GM12801 (cell line): ENCODE measurements around the gene TUBGCP5.

Source experiments
- TF ChIP-seq, protein P1 (sequence below): IDR thresholded peaks from one replicate; pipeline ENCODE4 v1.5.1; 2011; ENCODE audit warnings: control low read depth; ENCODE audit not compliant: insufficient read length; ENCODE audit errors: extremely low read depth

TUBGCP5 gene

GRCh38 chr15:22963641-22964040 is 75.7 kb downstream of the TUBGCP5 start:
- TF ChIP-seq, protein P1, sequence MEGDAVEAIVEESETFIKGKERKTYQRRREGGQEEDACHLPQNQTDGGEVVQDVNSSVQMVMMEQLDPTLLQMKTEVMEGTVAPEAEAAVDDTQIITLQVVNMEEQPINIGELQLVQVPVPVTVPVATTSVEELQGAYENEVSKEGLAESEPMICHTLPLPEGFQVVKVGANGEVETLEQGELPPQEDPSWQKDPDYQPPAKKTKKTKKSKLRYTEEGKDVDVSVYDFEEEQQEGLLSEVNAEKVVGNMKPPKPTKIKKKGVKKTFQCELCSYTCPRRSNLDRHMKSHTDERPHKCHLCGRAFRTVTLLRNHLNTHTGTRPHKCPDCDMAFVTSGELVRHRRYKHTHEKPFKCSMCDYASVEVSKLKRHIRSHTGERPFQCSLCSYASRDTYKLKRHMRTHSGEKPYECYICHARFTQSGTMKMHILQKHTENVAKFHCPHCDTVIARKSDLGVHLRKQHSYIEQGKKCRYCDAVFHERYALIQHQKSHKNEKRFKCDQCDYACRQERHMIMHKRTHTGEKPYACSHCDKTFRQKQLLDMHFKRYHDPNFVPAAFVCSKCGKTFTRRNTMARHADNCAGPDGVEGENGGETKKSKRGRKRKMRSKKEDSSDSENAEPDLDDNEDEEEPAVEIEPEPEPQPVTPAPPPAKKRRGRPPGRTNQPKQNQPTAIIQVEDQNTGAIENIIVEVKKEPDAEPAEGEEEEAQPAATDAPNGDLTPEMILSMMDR: no peak

DNA sequence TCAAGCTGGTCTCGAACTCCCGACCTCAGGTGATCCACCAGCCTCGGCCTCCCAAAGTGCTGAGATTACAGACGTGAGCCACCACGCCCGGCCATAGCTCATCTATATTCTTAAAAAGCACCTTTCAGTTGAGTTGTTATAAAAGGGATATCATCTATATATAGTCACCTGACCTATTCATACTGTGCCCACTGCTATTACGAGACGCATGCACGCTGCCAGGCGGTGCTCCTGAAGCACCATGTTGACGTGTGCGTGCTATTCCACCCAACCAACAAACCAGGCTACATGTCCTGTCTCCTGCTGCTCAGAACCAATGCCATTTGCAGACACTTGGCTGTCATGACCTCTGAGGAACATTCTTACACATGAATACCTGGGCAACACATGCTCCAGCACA is 76.8 kb downstream of the TUBGCP5 start:
- TF ChIP-seq, protein P1: no peak

DNA sequence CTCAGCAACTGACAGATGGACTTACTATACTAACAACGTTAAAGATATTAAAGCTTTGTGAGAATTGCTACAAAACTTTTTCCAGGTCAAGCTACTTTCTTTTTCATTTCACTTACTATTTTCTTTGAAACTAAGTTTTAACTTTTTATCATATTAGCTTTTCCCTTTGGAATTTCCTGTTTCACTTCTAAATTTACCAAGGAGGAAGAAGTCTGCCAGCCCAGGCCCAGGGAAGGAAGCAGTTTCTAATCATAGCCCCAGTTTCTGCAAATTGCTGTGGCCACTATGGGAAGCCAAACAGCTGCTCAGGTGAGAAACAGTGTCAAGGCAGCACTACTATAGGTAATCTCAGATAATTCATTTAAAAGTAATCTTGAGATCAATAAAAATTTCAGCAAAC is 77.6 kb downstream of the TUBGCP5 start:
- TF ChIP-seq, protein P1: no peak

GRCh38 chr15:22960556-22960955 is 78.8 kb downstream of the TUBGCP5 start:
- TF ChIP-seq, protein P1: no peak

GRCh38 chr15:22960126-22960525 is 79.2 kb downstream of the TUBGCP5 start:
- TF ChIP-seq, protein P1: no peak

GRCh38 chr15:22959321-22960101 is 79.9 kb downstream of the TUBGCP5 start:
- TF ChIP-seq, protein P1: no peak

- TF ChIP-seq, protein P1: no peak
Measured at GRCh38 chr15:22958487-22959280, 80.7 kb downstream of the TUBGCP5 start.
